SK-N-SH treated with all-trans-retinoic acid at 6 μM for 48 hours (cell line): ENCODE results near the gene PTBP1.

Source experiments
- ARNTL ChIP-seq: fragments of 450-650 bp; formaldehyde crosslinking; IDR thresholded peaks from 2 replicates; pipeline ENCODE4 v1.5.0; 2020; ENCODE audit warnings: low read depth, mild to moderate bottlenecking, moderate library complexity, borderline replicate concordance
- BACH2 ChIP-seq: fragments of 250-450 bp; sonication (Bioruptor Pico); IDR thresholded peaks from 2 replicates; pipeline ENCODE4 v1.9.0; 2021; ENCODE audit warnings: mild to moderate bottlenecking, borderline replicate concordance
- PPARA ChIP-seq: fragments of 250-450 bp; sonication (Bioruptor Pico); IDR thresholded peaks from 2 replicates; pipeline ENCODE4 v1.5.0; 2020; ENCODE audit warnings: mild to moderate bottlenecking, borderline replicate concordance
- ZFP30 ChIP-seq: fragments of 450-650 bp; formaldehyde crosslinking; IDR thresholded peaks from 2 replicates; pipeline ENCODE4 v1.5.0; 2022; ENCODE audit warnings: mild to moderate bottlenecking, moderate library complexity
- ZNF70 ChIP-seq: fragments of 450-650 bp; formaldehyde crosslinking; IDR thresholded peaks from 2 replicates; pipeline ENCODE4 v1.5.0; 2020; ENCODE audit warnings: mild to moderate bottlenecking, moderate library complexity
- TF ChIP-seq, protein P1 (sequence below): fragments of 250-450 bp; sonication (Bioruptor Pico); IDR thresholded peaks from 2 replicates; pipeline ENCODE4 v1.5.0; 2020; ENCODE audit warnings: mild to moderate bottlenecking, moderate library complexity

DNA sequence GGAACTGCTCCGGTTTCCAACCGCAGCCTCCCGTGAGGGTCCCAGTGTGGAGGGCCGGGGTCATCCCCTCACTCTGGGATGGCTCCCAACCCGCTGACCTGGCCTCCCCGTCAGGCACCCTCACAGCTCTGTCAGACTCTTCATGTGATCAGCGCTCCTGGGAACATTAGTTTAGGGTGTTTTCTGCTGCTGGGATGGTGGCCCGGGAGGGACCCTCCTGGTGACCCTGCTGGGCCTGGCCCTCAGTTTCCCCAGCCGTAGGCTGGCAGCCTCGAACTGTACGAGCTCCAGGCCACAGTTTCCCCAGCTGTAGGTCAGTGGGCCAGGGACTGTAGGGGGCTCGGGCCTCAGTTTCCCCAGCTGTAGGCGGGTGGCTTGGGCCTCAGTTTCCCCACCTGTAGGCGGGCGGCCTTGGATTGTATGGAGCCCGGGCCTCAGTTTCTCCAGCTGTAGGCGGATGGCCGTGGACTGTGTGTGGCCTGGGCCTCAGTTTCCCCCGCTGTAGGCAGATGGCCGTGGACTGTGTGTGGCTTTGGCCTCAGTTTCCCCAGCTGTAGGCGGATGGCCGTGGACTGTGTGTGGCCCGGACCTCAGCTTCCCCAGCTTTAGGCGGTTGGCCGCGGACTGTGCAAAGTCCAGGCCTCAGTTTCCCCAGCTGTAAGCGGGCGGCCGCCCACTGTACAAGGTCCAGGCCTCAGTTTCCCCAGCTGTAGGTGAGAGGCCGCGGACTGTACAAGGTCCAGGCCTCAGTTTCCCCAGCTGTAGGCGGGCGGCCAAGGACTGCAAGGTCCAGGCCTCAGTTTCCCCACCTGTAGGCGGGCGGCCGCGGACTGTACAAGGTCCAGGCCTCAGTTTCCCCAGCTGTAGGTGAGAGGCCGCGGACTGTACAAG, 1.3 kb upstream of the PTBP1 start:
- no peak for TF ChIP-seq ZNF70 (CRISPR knock-in tag)
- no peak for TF ChIP-seq BACH2 (CRISPR knock-in tag)
- TF ChIP-seq PPARA = no peak
- TF ChIP-seq ZFP30 (CRISPR knock-in tag) = no peak
- no peak for TF ChIP-seq ARNTL (CRISPR knock-in tag)
- TF ChIP-seq, protein P1, sequence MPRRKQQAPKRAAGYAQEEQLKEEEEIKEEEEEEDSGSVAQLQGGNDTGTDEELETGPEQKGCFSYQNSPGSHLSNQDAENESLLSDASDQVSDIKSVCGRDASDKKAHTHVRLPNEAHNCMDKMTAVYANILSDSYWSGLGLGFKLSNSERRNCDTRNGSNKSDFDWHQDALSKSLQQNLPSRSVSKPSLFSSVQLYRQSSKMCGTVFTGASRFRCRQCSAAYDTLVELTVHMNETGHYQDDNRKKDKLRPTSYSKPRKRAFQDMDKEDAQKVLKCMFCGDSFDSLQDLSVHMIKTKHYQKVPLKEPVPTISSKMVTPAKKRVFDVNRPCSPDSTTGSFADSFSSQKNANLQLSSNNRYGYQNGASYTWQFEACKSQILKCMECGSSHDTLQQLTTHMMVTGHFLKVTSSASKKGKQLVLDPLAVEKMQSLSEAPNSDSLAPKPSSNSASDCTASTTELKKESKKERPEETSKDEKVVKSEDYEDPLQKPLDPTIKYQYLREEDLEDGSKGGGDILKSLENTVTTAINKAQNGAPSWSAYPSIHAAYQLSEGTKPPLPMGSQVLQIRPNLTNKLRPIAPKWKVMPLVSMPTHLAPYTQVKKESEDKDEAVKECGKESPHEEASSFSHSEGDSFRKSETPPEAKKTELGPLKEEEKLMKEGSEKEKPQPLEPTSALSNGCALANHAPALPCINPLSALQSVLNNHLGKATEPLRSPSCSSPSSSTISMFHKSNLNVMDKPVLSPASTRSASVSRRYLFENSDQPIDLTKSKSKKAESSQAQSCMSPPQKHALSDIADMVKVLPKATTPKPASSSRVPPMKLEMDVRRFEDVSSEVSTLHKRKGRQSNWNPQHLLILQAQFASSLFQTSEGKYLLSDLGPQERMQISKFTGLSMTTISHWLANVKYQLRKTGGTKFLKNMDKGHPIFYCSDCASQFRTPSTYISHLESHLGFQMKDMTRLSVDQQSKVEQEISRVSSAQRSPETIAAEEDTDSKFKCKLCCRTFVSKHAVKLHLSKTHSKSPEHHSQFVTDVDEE = no peak
